Endothelial cell of umbilical vein (primary cell): Measurements from ENCODE around the gene LPP.

Source experiments
- FOS ChIP-seq: IDR thresholded peaks from 2 replicates; pipeline ENCODE4 v1.6.1; 2011; ENCODE audit warnings: mild to moderate bottlenecking, low read length, moderate library complexity, borderline replicate concordance; ENCODE audit not compliant: insufficient read depth
- GATA2 ChIP-seq: IDR thresholded peaks from 2 replicates; pipeline ENCODE4 v1.7.0; 2011; ENCODE audit warnings: low read depth, mild to moderate bottlenecking, moderate library complexity, mixed read lengths, low read length; ENCODE audit not compliant: insufficient read length, insufficient read depth
- POLR2A ChIP-seq: IDR thresholded peaks from 2 replicates; pipeline ENCODE4 v1.6.1; 2012; ENCODE audit warnings: low read depth, mild to moderate bottlenecking, control low read depth, low read length
- POLR2AphosphoS5 ChIP-seq: IDR thresholded peaks from 2 replicates; pipeline ENCODE4 v1.6.1; 2012; ENCODE audit warnings: low read depth, mild to moderate bottlenecking, control low read depth, low read length, moderate library complexity; ENCODE audit not compliant: insufficient read depth
- TF ChIP-seq, protein P1 (sequence below), 2 donors: IDR thresholded peaks; 1 replicate in 1 of 2; 2 replicates in 1 of 2; pipeline ENCODE4 v1.5.1; 2011; ENCODE audit warnings: low read length in 2 of 2, mild to moderate bottlenecking in 2 of 2, moderate library complexity in 2 of 2, control low read depth in 1 of 2, inconsistent platforms in 1 of 2, low read depth in 1 of 2; ENCODE audit not compliant: insufficient read depth in 1 of 2; ENCODE audit errors: extremely low read depth in 1 of 2
- TF ChIP-seq, protein P2 (sequence below): IDR thresholded peaks from 2 replicates; pipeline ENCODE4 v1.6.1; 2011; ENCODE audit not compliant: insufficient read depth, insufficient read length

DNA sequence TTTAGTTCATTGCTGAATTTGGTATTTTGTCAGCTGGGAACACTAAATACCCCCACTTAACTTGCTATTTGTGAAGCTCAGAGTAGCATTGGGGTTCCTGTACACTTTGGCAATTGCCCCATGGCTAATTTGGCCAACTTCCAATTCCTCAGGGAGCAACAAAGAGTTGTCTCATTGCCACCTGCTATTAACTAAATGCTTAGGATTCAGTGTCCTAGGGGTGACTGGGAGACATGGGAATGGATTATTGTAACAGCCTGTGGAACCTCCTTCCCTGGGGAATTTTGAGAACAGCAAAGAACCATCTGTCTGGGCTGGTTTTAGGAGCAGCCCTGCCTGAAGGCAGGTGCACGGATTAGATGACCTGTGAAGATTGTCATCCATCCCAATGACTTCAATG lies 580.4 kb downstream of the LPP start:
- TF ChIP-seq, protein P1, sequence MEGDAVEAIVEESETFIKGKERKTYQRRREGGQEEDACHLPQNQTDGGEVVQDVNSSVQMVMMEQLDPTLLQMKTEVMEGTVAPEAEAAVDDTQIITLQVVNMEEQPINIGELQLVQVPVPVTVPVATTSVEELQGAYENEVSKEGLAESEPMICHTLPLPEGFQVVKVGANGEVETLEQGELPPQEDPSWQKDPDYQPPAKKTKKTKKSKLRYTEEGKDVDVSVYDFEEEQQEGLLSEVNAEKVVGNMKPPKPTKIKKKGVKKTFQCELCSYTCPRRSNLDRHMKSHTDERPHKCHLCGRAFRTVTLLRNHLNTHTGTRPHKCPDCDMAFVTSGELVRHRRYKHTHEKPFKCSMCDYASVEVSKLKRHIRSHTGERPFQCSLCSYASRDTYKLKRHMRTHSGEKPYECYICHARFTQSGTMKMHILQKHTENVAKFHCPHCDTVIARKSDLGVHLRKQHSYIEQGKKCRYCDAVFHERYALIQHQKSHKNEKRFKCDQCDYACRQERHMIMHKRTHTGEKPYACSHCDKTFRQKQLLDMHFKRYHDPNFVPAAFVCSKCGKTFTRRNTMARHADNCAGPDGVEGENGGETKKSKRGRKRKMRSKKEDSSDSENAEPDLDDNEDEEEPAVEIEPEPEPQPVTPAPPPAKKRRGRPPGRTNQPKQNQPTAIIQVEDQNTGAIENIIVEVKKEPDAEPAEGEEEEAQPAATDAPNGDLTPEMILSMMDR (IDR thresholded peaks at IDR 0.05; ENCODE audit: extremely low read depth in 1 of 2, insufficient read depth in 1 of 2, low read depth in 1 of 2, low read length in 2 of 2) = no peak
- TF ChIP-seq POLR2A = no peak
- TF ChIP-seq GATA2 = no peak
- TF ChIP-seq, protein P2, sequence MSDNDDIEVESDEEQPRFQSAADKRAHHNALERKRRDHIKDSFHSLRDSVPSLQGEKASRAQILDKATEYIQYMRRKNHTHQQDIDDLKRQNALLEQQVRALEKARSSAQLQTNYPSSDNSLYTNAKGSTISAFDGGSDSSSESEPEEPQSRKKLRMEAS = no peak
- no peak for TF ChIP-seq POLR2AphosphoS5
- no peak for TF ChIP-seq FOS
